Measurements from ENCODE around the gene TSPAN9.

Gene TSPAN9

DNA sequence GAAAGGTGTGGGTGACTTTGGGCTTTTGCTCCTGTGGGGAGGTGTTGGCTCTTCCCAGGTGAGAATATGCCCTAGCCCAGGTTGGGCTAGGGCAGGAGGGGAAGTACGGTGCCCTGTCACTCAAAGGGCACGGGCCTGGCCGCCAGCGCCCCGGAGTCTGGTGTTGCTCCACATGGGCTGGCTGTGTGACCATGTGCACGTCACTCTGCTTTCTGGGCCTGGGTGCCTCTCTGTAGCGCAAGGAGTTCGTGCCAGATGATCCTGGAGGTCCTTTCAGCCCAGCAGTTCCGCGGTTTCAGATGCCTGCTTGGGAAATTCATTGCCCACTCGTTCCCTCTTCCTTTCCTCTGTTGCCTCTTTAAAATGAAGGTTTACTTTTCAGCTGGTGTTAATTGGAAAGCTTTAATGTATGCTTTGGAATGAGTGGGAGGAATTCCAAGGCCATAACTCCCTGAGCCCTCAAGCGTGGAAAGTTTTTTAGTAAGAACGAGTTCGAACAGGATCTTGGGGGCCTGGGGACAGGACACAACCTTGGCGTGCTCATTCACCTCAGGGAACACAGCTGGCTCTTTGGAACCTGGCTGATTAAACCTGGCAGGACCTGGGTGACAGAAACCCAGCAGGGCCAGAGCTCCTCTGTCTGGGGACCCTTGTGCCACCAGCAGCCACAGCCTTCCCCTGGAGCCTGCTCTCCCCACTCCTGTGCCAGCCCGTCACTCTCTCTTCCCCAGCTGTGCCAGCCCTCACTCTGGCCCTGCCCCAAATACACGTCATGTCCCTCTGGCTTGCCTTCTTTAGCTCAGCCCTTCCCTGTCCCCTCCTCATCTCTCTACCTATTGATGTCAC, 42.8 kb downstream of the TSPAN9 start:
- no peak for TF ChIP-seq Cebpa-rat (IDR thresholded peaks at IDR 0.05)
- Histone ChIP-seq H3K9me3 (replicated peaks in 1 of 11) (peaks cover 8 to 15% (median 14%) of the 10 kb centered on the region in 11 experiments), H4K20me1 (peaks cover 0 to 77% (median 18%) of the 10 kb centered on the region in 11 experiments; a peak in 13 of 22 replicates), H3K4me2 (peak overlapping the region in 10 of 11 experiments; percentile 11 to 54 (median 31); a peak in 17 of 22 replicates), H3K4me3 (no peak overlapping the region), H3K9ac (0 out of 22 replicates have a peak overlapping the region, but pooled peaks of 1 of the 11 experiments have one; percentile 15), H3K36me3 (0 out of 22 replicates have a peak, but pooled peaks cover 0 to 3% (median 0%) of the 10 kb centered on the region in 11 experiments), H3K27ac (no peak overlapping the region), H3K4me1 (peaks cover 15 to 63% (median 44%) of the 10 kb centered on the region in 10 experiments), H3K27me3 (peaks cover 0 to 98% (median 7%) of the 10 kb centered on the region in 11 experiments; a peak in 10 of 22 replicates)

GRCh38 chr12:3120701-3121100, 43.5 kb downstream of the TSPAN9 start:
- H3K9me3 ChIP-seq (replicated peaks in 1 of 11) = peaks cover 12 to 22% (median 17%) of the 10 kb centered on the region in 11 experiments

DNA sequence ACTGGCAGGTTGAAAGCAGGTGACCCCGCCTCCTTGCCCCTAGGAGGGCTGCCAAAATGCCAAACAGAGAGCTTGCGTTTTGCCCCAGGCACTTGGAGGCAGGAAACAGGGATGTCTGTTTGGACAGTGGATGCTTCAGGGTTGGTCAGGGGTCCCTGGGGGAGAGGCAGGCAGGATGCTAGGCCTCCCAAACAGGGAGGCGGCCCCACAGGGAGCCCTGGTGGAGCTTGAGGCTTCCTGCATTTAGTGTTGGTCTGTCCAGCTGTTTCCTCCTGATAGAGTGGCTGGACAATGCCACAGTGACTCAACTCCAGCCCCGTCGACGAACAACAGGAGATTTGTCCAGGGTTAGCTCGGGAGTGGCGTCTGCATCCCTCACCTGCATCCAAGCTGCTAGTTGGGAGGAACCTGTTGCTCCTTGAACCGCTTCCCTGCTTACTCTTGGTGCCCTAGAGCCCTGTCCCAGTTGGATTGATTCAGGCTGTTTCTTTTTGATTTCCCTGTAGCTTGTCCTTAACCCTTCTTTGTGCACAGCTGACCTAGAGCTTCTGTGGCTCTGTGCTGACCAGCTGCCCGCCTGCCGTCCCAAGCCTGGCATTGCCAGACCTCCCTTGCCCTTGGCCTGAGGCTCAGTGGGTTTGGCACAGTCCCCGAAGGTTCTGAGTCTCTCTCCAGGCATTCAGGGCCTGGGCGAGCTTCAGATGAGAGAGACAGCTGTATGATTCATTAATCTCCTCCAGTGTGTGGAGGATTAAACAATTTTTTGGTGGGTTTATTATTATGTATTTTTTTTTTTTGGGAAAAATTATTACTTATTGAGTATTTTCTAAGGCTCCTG, 45.9 kb downstream of the TSPAN9 start:
- Histone ChIP-seq H3K4me1 (peaks cover 5 to 44% (median 29%) of the 10 kb centered on the region in 10 experiments; a peak in 17 of 20 replicates), H3K9ac (peak overlapping the region in 1 of 11 experiments; percentile 4; a peak in 1 of 22 replicates), H3K4me2 (peak overlapping the region in 10 of 11 experiments; percentile 12 to 88 (median 78); a peak in 18 of 22 replicates), H3K9me3 (replicated peaks in 1 of 11) (peaks cover 12 to 26% (median 17%) of the 10 kb centered on the region in 11 experiments), H4K20me1 (peaks cover 0 to 82% (median 18%) of the 10 kb centered on the region in 11 experiments; a peak in 15 of 22 replicates), H3K27me3 (peaks cover 0 to 98% (median 0%) of the 10 kb centered on the region in 11 experiments; a peak in 9 of 22 replicates), H3K27ac (no peak overlapping the region), H3K36me3 (peaks cover 0 to 6% (median 0%) of the 10 kb centered on the region in 11 experiments; a peak in 1 of 22 replicates), H3K4me3 (no peak overlapping the region)
- TF ChIP-seq Cebpa-rat (IDR thresholded peaks at IDR 0.05) = no peak

More at GRCh38 chr12:3120701-3121100, 43.5 kb downstream of the TSPAN9 start:
- Histone ChIP-seq H3K27me3 (peaks cover 0 to 98% (median 7%) of the 10 kb centered on the region in 11 experiments; a peak in 10 of 22 replicates), H3K9ac (no peak overlapping the region), H3K36me3 (peaks cover 0 to 6% (median 0%) of the 10 kb centered on the region in 11 experiments; a peak in 1 of 22 replicates), H3K4me1 (peaks cover 15 to 63% (median 44%) of the 10 kb centered on the region in 10 experiments), H3K4me2 (peak overlapping the region in 7 of 11 experiments; percentile 13 to 54 (median 41); a peak in 10 of 22 replicates), H4K20me1 (peaks cover 0 to 79% (median 18%) of the 10 kb centered on the region in 11 experiments; a peak in 13 of 22 replicates), H3K27ac (no peak overlapping the region), H3K4me3 (no peak overlapping the region)
- TF ChIP-seq Cebpa-rat (IDR thresholded peaks at IDR 0.05) = no peak

GRCh38 chr12:3123729-3124128, 46.5 kb downstream of the TSPAN9 start:
- peaks cover 0 to 6% (median 0%) of the 10 kb centered on the region in 11 experiments; a peak in 1 of 22 replicates for H3K36me3 ChIP-seq
- peaks cover 5 to 44% (median 29%) of the 10 kb centered on the region in 10 experiments; a peak in 17 of 20 replicates for H3K4me1 ChIP-seq
- H3K27ac ChIP-seq = no peak overlapping the region
- H3K4me3 ChIP-seq = no peak overlapping the region
- peaks cover 0 to 83% (median 23%) of the 10 kb centered on the region in 11 experiments; a peak in 15 of 22 replicates for H4K20me1 ChIP-seq
- H3K9me3 ChIP-seq (replicated peaks in 1 of 11) = peaks cover 12 to 27% (median 17%) of the 10 kb centered on the region in 11 experiments
- peak overlapping the region in 1 of 11 experiments; percentile 81; a peak in 3 of 22 replicates for H3K4me2 ChIP-seq
- no peak for TF ChIP-seq Cebpa-rat (IDR thresholded peaks at IDR 0.05)
- no peak overlapping the region for H3K9ac ChIP-seq
- H3K27me3 ChIP-seq = peaks cover 0 to 99% (median 4%) of the 10 kb centered on the region in 11 experiments; a peak in 11 of 22 replicates

DNA sequence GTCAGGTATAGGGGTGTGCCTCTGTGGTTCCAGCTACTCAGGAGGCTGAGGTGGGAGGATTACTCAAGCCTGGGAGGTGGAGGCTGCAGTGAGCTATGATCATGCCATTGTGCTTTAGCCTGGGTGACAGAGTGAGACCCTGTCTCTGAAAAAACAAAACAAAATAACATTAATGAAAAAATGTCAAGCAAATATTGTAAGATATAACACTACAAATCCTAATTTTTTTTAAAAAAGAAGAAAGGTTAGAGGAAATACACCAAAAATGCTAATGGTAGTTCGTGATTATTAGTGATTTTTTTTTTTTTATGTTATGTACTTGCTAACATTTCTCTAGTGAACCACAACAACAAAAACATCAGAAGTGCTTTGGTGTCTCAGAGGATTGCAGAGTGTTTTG, 47.7 kb downstream of the TSPAN9 start:
- Histone ChIP-seq H3K9me3 (replicated peaks in 1 of 11) (peaks cover 12 to 33% (median 17%) of the 10 kb centered on the region in 11 experiments), H4K20me1 (peaks cover 0 to 83% (median 25%) of the 10 kb centered on the region in 11 experiments; a peak in 16 of 22 replicates), H3K4me2 (no peak overlapping the region), H3K9ac (no peak overlapping the region), H3K27me3 (peaks cover 0 to 94% (median 4%) of the 10 kb centered on the region in 11 experiments; a peak in 11 of 22 replicates), H3K36me3 (peaks cover 0 to 6% (median 0%) of the 10 kb centered on the region in 11 experiments; a peak in 1 of 22 replicates), H3K4me1 (peaks cover 12 to 44% (median 31%) of the 10 kb centered on the region in 10 experiments), H3K27ac (no peak overlapping the region), H3K4me3 (no peak overlapping the region)
- no peak for TF ChIP-seq Cebpa-rat (IDR thresholded peaks at IDR 0.05)

GRCh38 chr12:3125674-3126073, 48.5 kb downstream of the TSPAN9 start:
- H4K20me1 ChIP-seq = peaks cover 0 to 83% (median 26%) of the 10 kb centered on the region in 11 experiments; a peak in 16 of 22 replicates
- no peak overlapping the region for H3K4me3 ChIP-seq
- H3K9me3 ChIP-seq (replicated peaks in 1 of 11) = peaks cover 12 to 33% (median 17%) of the 10 kb centered on the region in 11 experiments
- H3K9ac ChIP-seq = no peak overlapping the region
- peaks cover 0 to 88% (median 4%) of the 10 kb centered on the region in 11 experiments; a peak in 11 of 22 replicates for H3K27me3 ChIP-seq
- no peak overlapping the region for H3K27ac ChIP-seq
- no peak overlapping the region for H3K4me2 ChIP-seq
- H3K4me1 ChIP-seq = peaks cover 19 to 44% (median 31%) of the 10 kb centered on the region in 10 experiments
- no peak for TF ChIP-seq Cebpa-rat (IDR thresholded peaks at IDR 0.05)
- peaks cover 0 to 6% (median 0%) of the 10 kb centered on the region in 11 experiments; a peak in 1 of 22 replicates for H3K36me3 ChIP-seq

DNA sequence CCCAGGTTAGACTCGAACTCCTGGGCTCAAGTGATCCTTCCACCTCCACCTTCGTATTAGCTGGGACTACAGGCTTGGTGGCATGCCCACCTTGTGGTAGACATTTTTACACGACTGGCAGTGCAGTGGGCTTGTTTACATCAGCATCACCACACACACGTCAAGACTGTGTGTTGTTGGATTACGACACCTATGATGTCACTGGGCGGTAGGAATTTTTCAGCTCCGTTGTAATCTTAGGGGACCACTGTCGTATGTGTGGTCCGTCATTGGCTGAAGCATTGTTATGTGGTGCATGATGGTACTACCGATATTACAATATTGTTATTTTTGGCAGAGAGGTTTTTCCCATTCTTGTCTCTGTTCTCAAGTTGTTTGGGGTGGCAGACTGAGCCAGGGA, 50.7 kb downstream of the TSPAN9 start:
- Histone ChIP-seq H4K20me1 (peaks cover 0 to 85% (median 41%) of the 10 kb centered on the region in 11 experiments; a peak in 16 of 22 replicates), H3K4me3 (no peak overlapping the region), H3K4me2 (no peak overlapping the region), H3K9ac (no peak overlapping the region), H3K27me3 (peaks cover 0 to 88% (median 4%) of the 10 kb centered on the region in 11 experiments; a peak in 12 of 22 replicates), H3K4me1 (peaks cover 27 to 47% (median 37%) of the 10 kb centered on the region in 10 experiments), H3K36me3 (peaks cover 0 to 6% (median 0%) of the 10 kb centered on the region in 11 experiments; a peak in 1 of 22 replicates), H3K9me3 (replicated peaks in 1 of 11) (peaks cover 12 to 33% (median 17%) of the 10 kb centered on the region in 11 experiments), H3K27ac (no peak overlapping the region)
- no peak for TF ChIP-seq Cebpa-rat (IDR thresholded peaks at IDR 0.05)
